ENCODE results near the gene TRIM5.
"Not testable (repeated sequence)": the region's sequence is repeated elsewhere in the genome, so short reads cannot be mapped to it uniquely, and the experiment has no call there.

Gene TRIM5

GRCh38 chr11:5686426-5686825, 1.6 kb upstream of the TRIM5 start:
- TF ChIP-seq CTCF (IDR thresholded peaks at IDR 0.05) = no peak
- H3K27ac ChIP-seq = no peak overlapping the region
- H3K4me3 ChIP-seq (ENCODE audit: low read depth in 1 of 2, low read length in 1 of 2) = no peak overlapping the region
- H3K4me1 ChIP-seq (ENCODE audit: control insufficient read depth in 1 of 2, insufficient read depth in 1 of 2, low read depth in 1 of 2, low read length in 1 of 2) = peaks cover 40 to 42% of the 10 kb centered on the region in 2 experiments
- no peaks in the 10 kb centered on the region for H3K27me3 ChIP-seq
- H3K9me3 ChIP-seq = no peaks in the 10 kb centered on the region
- no peaks in the 10 kb centered on the region for H3K36me3 ChIP-seq

DNA sequence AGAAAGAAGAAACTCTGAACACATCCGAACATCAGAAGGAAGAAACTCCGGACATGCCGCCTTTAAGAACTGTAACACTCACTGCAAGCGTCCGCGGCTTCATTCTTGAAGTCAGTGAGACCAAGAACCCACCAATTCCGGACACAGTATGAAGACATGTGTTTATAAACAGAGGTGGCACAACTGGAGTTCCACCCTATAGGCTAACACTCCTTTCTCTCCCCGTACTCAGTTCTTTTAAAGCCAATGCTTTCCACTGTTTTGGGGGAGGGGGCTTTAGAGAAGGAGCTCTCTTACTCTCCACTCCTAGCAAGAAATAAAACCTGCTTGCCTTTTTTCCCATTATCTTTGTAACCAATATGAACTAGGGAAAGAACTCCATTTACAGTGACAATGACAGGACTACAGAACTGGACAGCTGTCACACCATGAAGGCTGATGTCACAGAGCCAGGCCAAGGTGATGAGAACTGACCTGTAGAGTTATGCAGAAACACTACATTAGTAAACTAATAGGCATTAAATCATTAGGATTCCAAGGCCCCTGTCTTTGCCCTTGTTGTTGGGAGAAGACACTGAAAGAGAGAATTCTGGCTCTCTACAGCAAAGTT, 733 bp downstream of the TRIM5 start:
- Histone ChIP-seq H3K9me3 (no peaks in the 10 kb centered on the region), H3K4me1 (ENCODE audit: control insufficient read depth in 1 of 2, insufficient read depth in 1 of 2, low read depth in 1 of 2, low read length in 1 of 2) (peaks cover 18 to 19% of the 10 kb centered on the region in 2 experiments), H3K36me3 (peaks cover 10% of the 10 kb centered on the region), H3K4me3 (ENCODE audit: low read depth in 1 of 2, low read length in 1 of 2) (peak overlapping the region; percentile 62 to 73), H3K27me3 (no peaks in the 10 kb centered on the region), H3K27ac (peak overlapping the region; percentile 87)
- no peak for TF ChIP-seq CTCF (IDR thresholded peaks at IDR 0.05)

DNA sequence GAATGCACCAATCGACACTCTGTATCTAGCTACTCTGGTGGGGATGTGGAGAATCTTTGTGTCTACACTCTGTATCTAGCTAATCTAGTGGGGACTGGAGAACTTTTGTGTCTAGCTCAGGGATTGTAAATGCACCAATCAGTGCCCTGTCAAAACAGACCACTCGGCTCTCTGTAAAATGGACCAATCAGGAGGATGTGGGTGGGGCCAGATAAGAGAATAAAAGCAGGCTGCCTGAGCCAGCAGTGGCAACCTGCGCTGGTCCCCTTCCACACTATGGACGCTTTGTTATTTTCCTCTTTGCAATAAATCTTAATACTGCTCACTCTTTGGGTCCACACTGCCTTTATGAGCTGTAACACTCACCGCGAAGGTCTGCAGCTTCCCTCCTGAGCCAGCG, 1.3 kb downstream of the TRIM5 start:
- peaks cover 14% of the 10 kb centered on the region in 2 experiments for H3K4me1 ChIP-seq (ENCODE audit: control insufficient read depth in 1 of 2, insufficient read depth in 1 of 2, low read depth in 1 of 2, low read length in 1 of 2)
- H3K27me3 ChIP-seq, H3K9me3 ChIP-seq: not testable (repeated sequence)
- peak overlapping the region; percentile 87 for H3K27ac ChIP-seq
- peak overlapping the region; percentile 62 to 73 for H3K4me3 ChIP-seq (ENCODE audit: low read depth in 1 of 2, low read length in 1 of 2)
- H3K36me3 ChIP-seq = peaks cover 15% of the 10 kb centered on the region

DNA sequence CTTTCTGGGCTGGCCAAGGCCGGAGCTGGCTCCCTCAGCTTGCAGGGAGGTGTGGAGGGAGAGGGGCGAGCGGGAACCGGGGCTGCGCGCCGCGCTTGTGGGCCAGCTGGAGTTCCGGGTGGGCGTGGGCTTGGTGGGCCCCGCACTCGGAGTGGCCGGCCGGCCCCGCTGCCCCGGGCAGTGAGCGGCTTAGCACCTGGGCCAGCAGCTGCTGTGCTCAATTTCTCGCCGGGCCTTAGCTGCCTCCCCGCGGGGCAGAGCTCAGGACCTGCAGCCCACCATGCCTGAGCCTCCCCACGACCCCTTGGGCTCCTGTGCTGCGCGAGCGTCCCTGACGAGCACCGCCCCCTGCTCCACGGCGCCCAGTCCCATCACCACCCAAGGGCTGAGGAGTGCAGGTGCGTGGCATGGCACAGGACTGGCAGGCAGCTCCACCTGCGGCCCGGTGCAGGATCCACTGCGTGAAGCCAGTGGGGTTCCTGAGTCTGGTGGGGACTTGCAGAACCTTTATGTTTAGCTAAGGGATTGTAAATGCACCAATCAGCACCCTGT, 1.9 kb downstream of the TRIM5 start:
- peaks cover 22% of the 10 kb centered on the region for H3K36me3 ChIP-seq
- H3K4me3 ChIP-seq (ENCODE audit: low read depth in 1 of 2, low read length in 1 of 2); H3K9me3 ChIP-seq; H3K27me3 ChIP-seq; H3K27ac ChIP-seq: not testable (repeated sequence)
- H3K4me1 ChIP-seq (ENCODE audit: control insufficient read depth in 1 of 2, insufficient read depth in 1 of 2, low read depth in 1 of 2, low read length in 1 of 2) = peaks cover 14% of the 10 kb centered on the region in 2 experiments

- no peaks in the 10 kb centered on the region for H3K27me3 ChIP-seq
- no peak for TF ChIP-seq CTCF (IDR thresholded peaks at IDR 0.05)
- H3K27ac ChIP-seq = no peak overlapping the region
- no peak overlapping the region for H3K4me3 ChIP-seq (ENCODE audit: low read depth in 1 of 2, low read length in 1 of 2)
- peaks cover 7 to 8% of the 10 kb centered on the region in 2 experiments for H3K4me1 ChIP-seq (ENCODE audit: control insufficient read depth in 1 of 2, insufficient read depth in 1 of 2, low read depth in 1 of 2, low read length in 1 of 2)
- H3K36me3 ChIP-seq = peaks cover 25% of the 10 kb centered on the region
- H3K9me3 ChIP-seq = no peaks in the 10 kb centered on the region
Measured at GRCh38 chr11:5679811-5680210, 5.1 kb downstream of the TRIM5 start.

GRCh38 chr11:5674391-5674790, 10.5 kb downstream of the TRIM5 start:
- H3K9me3 ChIP-seq = no peaks in the 10 kb centered on the region
- no peak overlapping the region for H3K4me3 ChIP-seq (ENCODE audit: low read depth in 1 of 2, low read length in 1 of 2)
- no peak for TF ChIP-seq CTCF (IDR thresholded peaks at IDR 0.05)
- H3K27me3 ChIP-seq = no peaks in the 10 kb centered on the region
- peaks cover 30% of the 10 kb centered on the region for H3K36me3 ChIP-seq
- no peak overlapping the region for H3K27ac ChIP-seq
- no peaks in the 10 kb centered on the region for H3K4me1 ChIP-seq (ENCODE audit: control insufficient read depth in 1 of 2, insufficient read depth in 1 of 2, low read depth in 1 of 2, low read length in 1 of 2)
